Measurements from ENCODE around the gene IKBKE. TPM values are rescaled to one million over a fixed set of nuclear protein-coding genes. Genes with fewer than 3 reads are reported as not detected.

IKBKE gene
- total RNA-seq, 5 donors from 2014 or later (not counting 1 experiment from before 2014, with no cell fraction given), result 60.7 to 84.7 (median 81.4) TPM

GRCh38 chr1:206508956-206509355 is 38.7 kb downstream of the IKBKE start:
- 93% methylated on average over 2 of the region's 6 CpGs for WGBS (ENCODE audit: insufficient coverage)
- Mint-ChIP-seq H3K4me3 (peak overlapping the region in 2 of 3 donors; percentile 63 to 80), H3K27me3 (peaks cover 17 to 22% of the 10 kb centered on the region in 2 donors), H3K9me3 (no peaks in the 10 kb centered on the region), H3K36me3 (no peaks in the 10 kb centered on the region), H3K4me1 (peaks cover 23 to 40% (median 29%) of the 10 kb centered on the region in 3 donors), H3K27ac (no peak overlapping the region)
- DNase-seq (no peak), ATAC-seq (replicated peaks in 1 of 4) (no peak)
- no peaks in the 10 kb centered on the region for H3K9me3 ChIP-seq
- H3K27me3 ChIP-seq (replicated peaks in 1 of 2; ENCODE audit: control insufficient read depth in 2 of 2, extremely low read depth in 1 of 2, insufficient read depth in 2 of 2, low read length in 1 of 2), result peaks cover 4 to 38% of the 10 kb centered on the region in 2 experiments
- peaks cover 2 to 36% of the 10 kb centered on the region in 2 experiments for H3K4me1 ChIP-seq (ENCODE audit: control insufficient read depth in 1 of 2, extremely low read depth in 1 of 2, insufficient read depth in 2 of 2, low read length in 2 of 2)
- ChIA-PET POLR2A (no interaction called here), CTCF (no interaction called here)
- H3K36me3 ChIP-seq (ENCODE audit: control insufficient read depth in 2 of 2, extremely low read depth in 1 of 2, insufficient read depth in 1 of 2, low read length in 1 of 2), result no peaks in the 10 kb centered on the region
- H3K4me3 ChIP-seq (ENCODE audit: control insufficient read depth in 1 of 2, extremely low read depth in 1 of 2, low read length in 1 of 2), result no peak overlapping the region
- H3K27ac ChIP-seq (ENCODE audit: low read length), result no peak overlapping the region

GRCh38 chr1:206509612-206510257 is 39.5 kb downstream of the IKBKE start:
- DNase-seq (no peak), ATAC-seq (replicated peaks in 1 of 4) (no peak)
- no peaks in the 10 kb centered on the region for H3K9me3 Mint-ChIP-seq
- no peaks in the 10 kb centered on the region for H3K36me3 ChIP-seq (ENCODE audit: control insufficient read depth in 2 of 2, extremely low read depth in 1 of 2, insufficient read depth in 1 of 2, low read length in 1 of 2)
- ChIA-PET POLR2A (no interaction called here), CTCF (no interaction called here)
- H3K36me3 Mint-ChIP-seq, result no peaks in the 10 kb centered on the region
- H3K4me1 ChIP-seq (ENCODE audit: control insufficient read depth in 1 of 2, extremely low read depth in 1 of 2, insufficient read depth in 2 of 2, low read length in 2 of 2), result peaks cover 2 to 28% of the 10 kb centered on the region in 2 experiments
- no peak overlapping the region for H3K27ac Mint-ChIP-seq
- H3K4me3 ChIP-seq (ENCODE audit: control insufficient read depth in 1 of 2, extremely low read depth in 1 of 2, low read length in 1 of 2), result no peak overlapping the region
- no peak overlapping the region for H3K4me3 Mint-ChIP-seq
- WGBS (ENCODE audit: insufficient coverage), result 90% methylated on average over 9 of the region's 12 CpGs
- no peaks in the 10 kb centered on the region for H3K9me3 ChIP-seq
- H3K27ac ChIP-seq (ENCODE audit: low read length), result no peak overlapping the region
- peaks cover 17 to 22% of the 10 kb centered on the region in 2 donors for H3K27me3 Mint-ChIP-seq
- peaks cover 4 to 38% of the 10 kb centered on the region in 2 experiments for H3K27me3 ChIP-seq (replicated peaks in 1 of 2; ENCODE audit: control insufficient read depth in 2 of 2, extremely low read depth in 1 of 2, insufficient read depth in 2 of 2, low read length in 1 of 2)
- H3K4me1 Mint-ChIP-seq, result peaks cover 21 to 32% (median 23%) of the 10 kb centered on the region in 3 donors

- Mint-ChIP-seq H3K9me3 (no peaks in the 10 kb centered on the region), H3K36me3 (no peaks in the 10 kb centered on the region), H3K27me3 (peaks cover 17 to 22% of the 10 kb centered on the region in 2 donors), H3K4me3 (no peak overlapping the region), H3K4me1 (peaks cover 17 to 27% (median 23%) of the 10 kb centered on the region in 3 donors), H3K27ac (no peak overlapping the region)
- Histone ChIP-seq H3K36me3 (ENCODE audit: control insufficient read depth in 2 of 2, extremely low read depth in 1 of 2, insufficient read depth in 1 of 2, low read length in 1 of 2) (no peaks in the 10 kb centered on the region), H3K4me1 (ENCODE audit: control insufficient read depth in 1 of 2, extremely low read depth in 1 of 2, insufficient read depth in 2 of 2, low read length in 2 of 2) (peaks cover 2 to 24% of the 10 kb centered on the region in 2 experiments), H3K4me3 (ENCODE audit: control insufficient read depth in 1 of 2, extremely low read depth in 1 of 2, low read length in 1 of 2) (no peak overlapping the region), H3K27me3 (replicated peaks in 1 of 2; ENCODE audit: control insufficient read depth in 2 of 2, extremely low read depth in 1 of 2, insufficient read depth in 2 of 2, low read length in 1 of 2) (peaks cover 4 to 38% of the 10 kb centered on the region in 2 experiments), H3K9me3 (no peaks in the 10 kb centered on the region), H3K27ac (ENCODE audit: low read length) (no peak overlapping the region)
- ChIA-PET POLR2A (no interaction called here), CTCF (no interaction called here)
- WGBS (ENCODE audit: insufficient coverage), result 100% methylated on average over 2 of the region's 5 CpGs
- no peak for DNase-seq
- no peak for ATAC-seq (replicated peaks in 1 of 4)
Observed at GRCh38 chr1:206510371-206510770, 40.1 kb downstream of the IKBKE start.

- no peak overlapping the region for H3K4me3 Mint-ChIP-seq
- no peak for ATAC-seq (replicated peaks in 1 of 4)
- Histone ChIP-seq H3K4me3 (ENCODE audit: control insufficient read depth in 1 of 2, extremely low read depth in 1 of 2, low read length in 1 of 2) (no peak overlapping the region), H3K9me3 (no peaks in the 10 kb centered on the region), H3K36me3 (ENCODE audit: control insufficient read depth in 2 of 2, extremely low read depth in 1 of 2, insufficient read depth in 1 of 2, low read length in 1 of 2) (no peaks in the 10 kb centered on the region), H3K4me1 (ENCODE audit: control insufficient read depth in 1 of 2, extremely low read depth in 1 of 2, insufficient read depth in 2 of 2, low read length in 2 of 2) (peaks cover 2 to 20% of the 10 kb centered on the region in 2 experiments), H3K27ac (ENCODE audit: low read length) (no peak overlapping the region), H3K27me3 (replicated peaks in 1 of 2; ENCODE audit: control insufficient read depth in 2 of 2, extremely low read depth in 1 of 2, insufficient read depth in 2 of 2, low read length in 1 of 2) (peaks cover 4 to 38% of the 10 kb centered on the region in 2 experiments)
- H3K4me1 Mint-ChIP-seq, result peaks cover 10 to 17% (median 13%) of the 10 kb centered on the region in 3 donors
- 86% methylated on average over 9 of the region's 14 CpGs for WGBS (ENCODE audit: insufficient coverage)
- H3K9me3 Mint-ChIP-seq, result no peaks in the 10 kb centered on the region
- no peak for DNase-seq
- H3K36me3 Mint-ChIP-seq, result no peaks in the 10 kb centered on the region
- H3K27me3 Mint-ChIP-seq, result peaks cover 17 to 22% of the 10 kb centered on the region in 2 donors
- ChIA-PET CTCF (interaction anchor here in 1 of 2 donors (1.6 kb wide), 1 partner anchor 152 kb away, joined by 3 read pairs; no protein-coding TSS in a partner anchor), POLR2A (no interaction called here)
- no peak overlapping the region for H3K27ac Mint-ChIP-seq
Observed at GRCh38 chr1:206511362-206512057, 41.2 kb downstream of the IKBKE start.

- H3K27me3 ChIP-seq (replicated peaks in 1 of 2; ENCODE audit: control insufficient read depth in 2 of 2, extremely low read depth in 1 of 2, insufficient read depth in 2 of 2, low read length in 1 of 2), result peaks cover 4 to 38% of the 10 kb centered on the region in 2 experiments
- no peak overlapping the region for H3K27ac ChIP-seq (ENCODE audit: low read length)
- peaks cover 2 to 12% of the 10 kb centered on the region in 2 experiments for H3K4me1 ChIP-seq (ENCODE audit: control insufficient read depth in 1 of 2, extremely low read depth in 1 of 2, insufficient read depth in 2 of 2, low read length in 2 of 2)
- Mint-ChIP-seq H3K27me3 (peaks cover 17 to 22% of the 10 kb centered on the region in 2 donors), H3K27ac (no peak overlapping the region), H3K36me3 (no peaks in the 10 kb centered on the region), H3K4me1 (peaks cover 6 to 15% (median 9%) of the 10 kb centered on the region in 3 donors), H3K9me3 (no peaks in the 10 kb centered on the region), H3K4me3 (no peak overlapping the region)
- ChIA-PET CTCF (interaction anchor here in 1 of 2 donors (1.6 kb wide), 1 partner anchor 151 kb away, joined by 3 read pairs; no protein-coding TSS in a partner anchor), POLR2A (no interaction called here)
- DNase-seq (no peak), ATAC-seq (replicated peaks in 1 of 4) (no peak)
- no peak overlapping the region for H3K4me3 ChIP-seq (ENCODE audit: control insufficient read depth in 1 of 2, extremely low read depth in 1 of 2, low read length in 1 of 2)
- no peaks in the 10 kb centered on the region for H3K9me3 ChIP-seq
- no peaks in the 10 kb centered on the region for H3K36me3 ChIP-seq (ENCODE audit: control insufficient read depth in 2 of 2, extremely low read depth in 1 of 2, insufficient read depth in 1 of 2, low read length in 1 of 2)
- 92% methylated on average over 4 of the region's 14 CpGs for WGBS (ENCODE audit: insufficient coverage)
Observed at GRCh38 chr1:206512058-206512850, 42.0 kb downstream of the IKBKE start.

- ChIA-PET CTCF (interaction anchor here in 1 of 2 donors (1.6 kb wide), 1 partner anchor 151 kb away, joined by 3 read pairs; no protein-coding TSS in a partner anchor), POLR2A (no interaction called here)
- WGBS (ENCODE audit: insufficient coverage), result no CpG with 5 or more reads among the region's 4 CpGs
- H3K27ac Mint-ChIP-seq, result no peak overlapping the region
- peaks cover 4 to 38% of the 10 kb centered on the region in 2 experiments for H3K27me3 ChIP-seq (replicated peaks in 1 of 2; ENCODE audit: control insufficient read depth in 2 of 2, extremely low read depth in 1 of 2, insufficient read depth in 2 of 2, low read length in 1 of 2)
- no peak for ATAC-seq (replicated peaks in 1 of 4)
- H3K4me3 ChIP-seq (ENCODE audit: control insufficient read depth in 1 of 2, extremely low read depth in 1 of 2, low read length in 1 of 2), result no peak overlapping the region
- H3K4me3 Mint-ChIP-seq, result no peak overlapping the region
- peaks cover 5 to 15% (median 9%) of the 10 kb centered on the region in 3 donors for H3K4me1 Mint-ChIP-seq
- H3K27me3 Mint-ChIP-seq, result peaks cover 17 to 22% of the 10 kb centered on the region in 2 donors
- no peaks in the 10 kb centered on the region for H3K36me3 ChIP-seq (ENCODE audit: control insufficient read depth in 2 of 2, extremely low read depth in 1 of 2, insufficient read depth in 1 of 2, low read length in 1 of 2)
- no peaks in the 10 kb centered on the region for H3K9me3 Mint-ChIP-seq
- H3K9me3 ChIP-seq, result no peaks in the 10 kb centered on the region
- H3K36me3 Mint-ChIP-seq, result no peaks in the 10 kb centered on the region
- H3K27ac ChIP-seq (ENCODE audit: low read length), result no peak overlapping the region
- peaks cover 2 to 11% of the 10 kb centered on the region in 2 experiments for H3K4me1 ChIP-seq (ENCODE audit: control insufficient read depth in 1 of 2, extremely low read depth in 1 of 2, insufficient read depth in 2 of 2, low read length in 2 of 2)
- no peak for DNase-seq
Observed at GRCh38 chr1:206512851-206513180, 42.5 kb downstream of the IKBKE start.

Measured in T-cell (primary cell).